Endothelial cell of umbilical vein (primary cell): ENCODE measurements around the gene EBF4. TPM values are rescaled to one million over a fixed set of nuclear protein-coding genes. Genes with fewer than 3 reads are reported as not detected.

Source experiments
- BruUV-seq: library from RNA; stranded (reverse); fragments of 400-500 nt; replicated peaks from 2 replicates; lab custom pipeline; 2021; lab: Mats Ljungman, UMichigan
- CTCF ChIA-PET: fragments of 300-600, 350-600 bp; sonication (Branson Sonifier 250); formaldehyde crosslinking; loops from one replicate; lab custom pipeline; 2021; ENCODE audit warnings: antibody characterized with exemption, inconsistent platforms; lab: Charles Lee
- POLR2A ChIA-PET: fragments of 300-600, 350-600 bp; sonication (Branson Sonifier 250); formaldehyde crosslinking; loops from one replicate; lab custom pipeline; 2021; ENCODE audit warnings: antibody characterized with exemption, inconsistent platforms; lab: Charles Lee
- DNase-seq: peaks from one replicate; pipeline ENCODE4 v3.0.0-alpha.2; 2011; ENCODE audit warnings: low read depth, low spot score
- FAIRE-seq: peaks from 2 replicates; lab custom pipeline; 2011; peaks lifted over from hg19 to GRCh38; lab: Jason Lieb, UNC
- H2AFZ ChIP-seq: 2 replicates; pipeline ENCODE4 v1.6.0; 2012; ENCODE audit warnings: low read depth, low read length, control low read depth, inconsistent platforms
- H3K27ac ChIP-seq: 2 replicates; pipeline ENCODE4 v1.5.1; 2011; ENCODE audit warnings: low read depth, mild to moderate bottlenecking, control low read depth, low read length, moderate library complexity; ENCODE audit not compliant: insufficient read depth
- H3K27me3 ChIP-seq, 2 experiments: 2 replicates each; pipeline versions ENCODE4 v1.6.0 to v1.6.1; 2011; ENCODE audit warnings: low read length in 2 of 2, mixed read lengths in 1 of 2; ENCODE audit not compliant: control insufficient read depth in 2 of 2, insufficient read depth in 2 of 2
- H3K36me3 ChIP-seq, 2 experiments: 2 replicates in 1 of 2; 3 replicates in 1 of 2; pipeline ENCODE4 v1.5.1; 2011; ENCODE audit warnings: low read length in 2 of 2, mild to moderate bottlenecking in 1 of 2, moderate library complexity in 1 of 2; ENCODE audit not compliant: control insufficient read depth in 2 of 2, insufficient read depth in 2 of 2; ENCODE audit errors: extremely low read depth in 1 of 2
- H3K4me1 ChIP-seq: 3 replicates; pipeline ENCODE4 v1.5.1; 2011; ENCODE audit warnings: mild to moderate bottlenecking, low read length; ENCODE audit not compliant: control insufficient read depth, insufficient read depth; ENCODE audit errors: extremely low read depth
- H3K4me2 ChIP-seq: 2 replicates; pipeline ENCODE4 v1.6.1; 2011; ENCODE audit warnings: low read length, control low read depth, mixed read lengths; ENCODE audit not compliant: insufficient read depth
- H3K4me3 ChIP-seq, 3 experiments: fragments of 200-600 bp in 1 of 3; sonication (generic), shearing (Covaris generic) in 1 of 3; replicated peaks in 1 of 3; 2 replicates each; pipeline ENCODE4 v1.5.1; 2011 to 2016; ENCODE audit warnings: control low read depth in 3 of 3, low read length in 3 of 3, mild to moderate bottlenecking in 2 of 3, inconsistent platforms in 1 of 3, low read depth in 1 of 3, moderate library complexity in 1 of 3; ENCODE audit not compliant: insufficient read depth in 1 of 3
- H3K79me2 ChIP-seq: 2 replicates; pipeline ENCODE4 v1.6.0; 2012; ENCODE audit warnings: low read length, inconsistent platforms; ENCODE audit not compliant: control insufficient read depth, insufficient read depth
- H3K9ac ChIP-seq: replicated peaks from 2 replicates; pipeline ENCODE3; 2011; ENCODE audit warnings: low read length, control low read depth; ENCODE audit not compliant: insufficient read depth; ENCODE audit errors: extremely low read depth
- H3K9me1 ChIP-seq: replicated peaks from 3 replicates; pipeline ENCODE4 v1.6.0; 2011; ENCODE audit warnings: mild to moderate bottlenecking, low read length; ENCODE audit not compliant: control insufficient read depth, insufficient read depth; ENCODE audit errors: extremely low read depth
- H3K9me3 ChIP-seq: replicated peaks from 2 replicates; pipeline ENCODE4 v1.5.1; 2012; ENCODE audit warnings: low read length, inconsistent platforms; ENCODE audit not compliant: control insufficient read depth, insufficient read depth
- H4K20me1 ChIP-seq: replicated peaks from 2 replicates; pipeline ENCODE3; 2011; ENCODE audit warnings: mild to moderate bottlenecking, low read length; ENCODE audit not compliant: control insufficient read depth, insufficient read depth; ENCODE audit errors: extremely low read depth
- EZH2 ChIP-seq: IDR thresholded peaks from 2 replicates; pipeline ENCODE4 v1.6.1; 2012; ENCODE audit warnings: borderline replicate concordance, low read depth, mild to moderate bottlenecking, moderate library complexity, low read length, inconsistent platforms; ENCODE audit not compliant: severe bottlenecking
- JUN ChIP-seq: IDR thresholded peaks from 2 replicates; pipeline ENCODE4 v1.6.1; 2011; ENCODE audit warnings: borderline replicate concordance, low read depth; ENCODE audit not compliant: insufficient read length, insufficient read depth
- MYC ChIP-seq: IDR thresholded peaks from one replicate; pipeline ENCODE4 v1.6.1; 2011; ENCODE audit warnings: mild to moderate bottlenecking, low read depth, low read length
- POLR2A ChIP-seq: IDR thresholded peaks from 2 replicates; pipeline ENCODE4 v1.6.1; 2012; ENCODE audit warnings: low read depth, mild to moderate bottlenecking, control low read depth, low read length
- dilution Hi-C: fragments of 300-500 bp; cut with MboI; formaldehyde crosslinking; loops from one replicate; pipeline ENCODE4 v1.15.0; 2019; ENCODE audit warnings: low sequenced_read_pairs; ENCODE audit not compliant: extremely low pct_ligation_motif_present
- intact Hi-C: fragments of 100-400 bp; cut with micrococcal nuclease; formaldehyde crosslinking; loops from one replicate; pipeline ENCODE4 v1.10.0; 2022
- polyA plus RNA-seq, 4 experiments: library from polyadenylated mRNA; depleted of rRNA in 3 of 4; stranded (reverse) in 3 of 4; unstranded in 1 of 4; fragments of >200 nt; gene quantifications; 2 replicates each; pipeline versions ENCODE4 v1.2.1 to v1.2.3, GENCODE V29; 2011 to 2012; ENCODE audit warnings: missing spikeins in 1 of 4
- total RNA-seq: library from RNA; stranded (reverse); gene quantifications from 2 replicates; pipeline ENCODE4 v1.2.3, GENCODE V29; 2021
- TF ChIP-seq, protein P1 (sequence below), 2 donors: IDR thresholded peaks; 1 replicate in 1 of 2; 2 replicates in 1 of 2; pipeline ENCODE4 v1.5.1; 2011; ENCODE audit warnings: low read length in 2 of 2, mild to moderate bottlenecking in 2 of 2, moderate library complexity in 2 of 2, control low read depth in 1 of 2, inconsistent platforms in 1 of 2, low read depth in 1 of 2; ENCODE audit not compliant: insufficient read depth in 1 of 2; ENCODE audit errors: extremely low read depth in 1 of 2
- TF ChIP-seq, protein P2 (sequence below): IDR thresholded peaks from 2 replicates; pipeline ENCODE4 v1.6.1; 2011; ENCODE audit not compliant: insufficient read depth, insufficient read length

EBF4 gene
- total and polyA plus RNA-seq, 2 donors (not counting 3 experiments of a cell fraction or from before 2014, with no cell fraction given): 2.7 to 3.4 TPM

DNA sequence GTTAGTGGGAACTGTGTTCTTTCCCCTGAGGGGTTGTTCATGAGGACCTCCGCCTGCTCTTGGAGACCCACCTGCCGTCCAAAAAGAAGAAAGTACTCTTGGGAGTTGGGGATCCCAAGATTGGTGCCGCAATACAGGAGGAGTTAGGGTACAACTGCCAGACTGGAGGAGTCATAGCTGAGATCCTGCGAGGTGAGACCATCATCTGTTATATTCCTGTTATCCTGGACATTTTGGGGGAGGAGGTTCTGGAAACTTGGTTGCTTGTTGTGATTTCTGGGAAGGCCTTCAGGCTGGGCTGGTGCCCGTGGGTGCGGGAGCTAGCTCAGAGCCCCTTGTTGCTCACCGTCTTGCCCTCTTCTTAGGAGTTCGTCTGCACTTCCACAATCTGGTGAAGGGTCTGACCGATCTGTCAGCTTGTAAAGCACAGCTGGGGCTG lies 38.2 kb upstream of the EBF4 start:
- DNase-seq (no peak), FAIRE-seq (no peak)
- dilution Hi-C loops: no loop called here
- Histone ChIP-seq H3K4me3 (peak overlapping the region in 1 of 3 experiments; percentile 98), H3K9me3 (no peaks in the 10 kb centered on the region), H2AFZ (no peak overlapping the region), H3K9me1 (no peaks in the 10 kb centered on the region), H3K27ac (no peak overlapping the region), H3K9ac (no peak overlapping the region), H3K4me2 (peak overlapping the region; percentile 68), H3K4me1 (peaks cover 25% of the 10 kb centered on the region), H3K27me3 (no peaks in the 10 kb centered on the region), H3K79me2 (peaks cover 58% of the 10 kb centered on the region), H4K20me1 (peaks cover 3% of the 10 kb centered on the region), H3K36me3 (peaks cover 33 to 44% of the 10 kb centered on the region in 2 experiments)
- ChIA-PET POLR2A (interaction anchor here (0.8 kb wide), 1 partner anchor 10 kb away, joined by 3 read pairs; the partner anchor contains the start of gene IDH3B), CTCF (no interaction called here)
- TF ChIP-seq POLR2A (no peak), JUN (no peak), EZH2 (no peak), MYC (no peak)
- TF ChIP-seq, protein P1, sequence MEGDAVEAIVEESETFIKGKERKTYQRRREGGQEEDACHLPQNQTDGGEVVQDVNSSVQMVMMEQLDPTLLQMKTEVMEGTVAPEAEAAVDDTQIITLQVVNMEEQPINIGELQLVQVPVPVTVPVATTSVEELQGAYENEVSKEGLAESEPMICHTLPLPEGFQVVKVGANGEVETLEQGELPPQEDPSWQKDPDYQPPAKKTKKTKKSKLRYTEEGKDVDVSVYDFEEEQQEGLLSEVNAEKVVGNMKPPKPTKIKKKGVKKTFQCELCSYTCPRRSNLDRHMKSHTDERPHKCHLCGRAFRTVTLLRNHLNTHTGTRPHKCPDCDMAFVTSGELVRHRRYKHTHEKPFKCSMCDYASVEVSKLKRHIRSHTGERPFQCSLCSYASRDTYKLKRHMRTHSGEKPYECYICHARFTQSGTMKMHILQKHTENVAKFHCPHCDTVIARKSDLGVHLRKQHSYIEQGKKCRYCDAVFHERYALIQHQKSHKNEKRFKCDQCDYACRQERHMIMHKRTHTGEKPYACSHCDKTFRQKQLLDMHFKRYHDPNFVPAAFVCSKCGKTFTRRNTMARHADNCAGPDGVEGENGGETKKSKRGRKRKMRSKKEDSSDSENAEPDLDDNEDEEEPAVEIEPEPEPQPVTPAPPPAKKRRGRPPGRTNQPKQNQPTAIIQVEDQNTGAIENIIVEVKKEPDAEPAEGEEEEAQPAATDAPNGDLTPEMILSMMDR (IDR thresholded peaks at IDR 0.05; ENCODE audit: extremely low read depth in 1 of 2, insufficient read depth in 1 of 2, low read depth in 1 of 2, low read length in 2 of 2): no peak
- intact Hi-C loops: loop anchor here (5.0 to 10.0 kb wide), 2 partner anchors 147 to 550 kb away; partner anchors contain the start of genes STK35 and ZNF343
- BruUV-seq: no TSS peak

DNA sequence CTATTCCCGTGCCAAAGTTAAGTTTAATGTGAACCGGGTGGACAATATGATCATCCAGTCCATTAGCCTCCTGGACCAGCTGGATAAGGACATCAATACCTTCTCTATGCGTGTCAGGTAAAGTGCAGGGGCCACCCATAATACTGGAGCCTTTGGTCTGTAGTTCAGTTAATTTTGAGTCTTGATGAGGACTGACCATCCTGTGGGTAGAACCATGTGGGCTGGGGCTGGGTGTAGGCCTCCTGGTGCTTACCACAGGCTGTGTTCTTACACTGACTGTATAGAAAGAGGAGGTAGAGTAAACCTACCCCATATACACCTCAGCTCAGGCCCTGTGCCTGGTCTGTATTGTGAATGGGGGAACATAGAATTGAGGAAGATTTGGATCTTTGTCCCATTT lies 37.7 kb upstream of the EBF4 start:
- no peak overlapping the region for H3K9ac ChIP-seq
- H3K79me2 ChIP-seq: peaks cover 58% of the 10 kb centered on the region
- ChIA-PET POLR2A (interaction anchor here (0.8 kb wide), 1 partner anchor 9 kb away, joined by 3 read pairs; the partner anchor contains the start of gene IDH3B), CTCF (no interaction called here)
- H2AFZ ChIP-seq: no peak overlapping the region
- H4K20me1 ChIP-seq: peaks cover 3% of the 10 kb centered on the region
- H3K27ac ChIP-seq: no peak overlapping the region
- DNase-seq (no peak), FAIRE-seq (no peak)
- H3K9me1 ChIP-seq: no peaks in the 10 kb centered on the region
- no TSS peak for BruUV-seq
- peaks cover 25% of the 10 kb centered on the region for H3K4me1 ChIP-seq
- peak overlapping the region in 1 of 3 experiments; percentile 98 for H3K4me3 ChIP-seq
- intact Hi-C loops (loop anchor here (5.0 to 10.0 kb wide), 2 partner anchors 148 to 550 kb away; partner anchors contain the start of genes STK35 and ZNF343), dilution Hi-C loops (no loop called here)
- H3K36me3 ChIP-seq: peaks cover 33 to 46% of the 10 kb centered on the region in 2 experiments
- no peaks in the 10 kb centered on the region for H3K9me3 ChIP-seq
- TF ChIP-seq EZH2: no peak
- no peak for TF ChIP-seq MYC
- no peak for TF ChIP-seq JUN
- TF ChIP-seq, protein P2, sequence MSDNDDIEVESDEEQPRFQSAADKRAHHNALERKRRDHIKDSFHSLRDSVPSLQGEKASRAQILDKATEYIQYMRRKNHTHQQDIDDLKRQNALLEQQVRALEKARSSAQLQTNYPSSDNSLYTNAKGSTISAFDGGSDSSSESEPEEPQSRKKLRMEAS: no peak
- no peak for TF ChIP-seq POLR2A
- TF ChIP-seq, protein P1 (IDR thresholded peaks at IDR 0.05; ENCODE audit: extremely low read depth in 1 of 2, insufficient read depth in 1 of 2, low read depth in 1 of 2, low read length in 2 of 2): no peak
- no peaks in the 10 kb centered on the region for H3K27me3 ChIP-seq
- H3K4me2 ChIP-seq: peak overlapping the region; percentile 68
